Stimulated activated CD4-positive, alpha-beta T cell treated with anti-CD3 and anti-CD28 coated beads, Interleukin-2, amount 100 ng/mL, for 4 hours (primary cell): ENCODE data around the gene GTF2H2.
"Not testable (repeated sequence)": the region's sequence is repeated elsewhere in the genome, so short reads cannot be mapped to it uniquely, and the experiment has no call there.

Source experiments
- DNase-seq: peaks from one replicate; pipeline ENCODE4 v3.0.0-alpha.2; 2020; ENCODE audit warnings: low read depth

GTF2H2 gene

GRCh38 chr5:71067262-71067928 lies at the start of gene GTF2H2:
Gene GTF2H2, minus strand, starts transcription at chr5:71067676. Its CDS starts 4,913 bp downstream, at chr5:71062763.
- DNase-seq = not testable (repeated sequence)

- DNase-seq = not testable (repeated sequence)
These were observed 42.3 kb upstream of the GTF2H2 start for GRCh38 chr5:71109730-71110275.

GRCh38 chr5:71099996-71100395 lies 32.5 kb upstream of the GTF2H2 start:
- DNase-seq = not testable (repeated sequence)

- not testable (repeated sequence) for DNase-seq
These were observed 30.4 kb upstream of the GTF2H2 start for GRCh38 chr5:71097930-71098203.

GRCh38 chr5:71097173-71097929 lies 29.9 kb upstream of the GTF2H2 start:
- not testable (repeated sequence) for DNase-seq

- DNase-seq = not testable (repeated sequence)
These were observed 22.3 kb upstream of the GTF2H2 start for GRCh38 chr5:71089773-71090172.

GRCh38 chr5:71088754-71089153 lies 21.3 kb upstream of the GTF2H2 start:
- not testable (repeated sequence) for DNase-seq

- DNase-seq = not testable (repeated sequence)
These were observed 18.7 kb upstream of the GTF2H2 start for GRCh38 chr5:71086145-71086544.

GRCh38 chr5:71084280-71085063 lies 17.0 kb upstream of the GTF2H2 start:
- not testable (repeated sequence) for DNase-seq

GRCh38 chr5:71082898-71083297 lies 15.4 kb upstream of the GTF2H2 start:
- DNase-seq = not testable (repeated sequence)

- DNase-seq = not testable (repeated sequence)
These were observed 14.9 kb upstream of the GTF2H2 start for GRCh38 chr5:71082340-71082739.

- DNase-seq = not testable (repeated sequence)
These were observed 6.2 kb downstream of the GTF2H2 start for GRCh38 chr5:71061322-71061721.

GRCh38 chr5:71059426-71059825 lies 8.1 kb downstream of the GTF2H2 start:
- not testable (repeated sequence) for DNase-seq

GRCh38 chr5:71044808-71045207 lies 22.7 kb downstream of the GTF2H2 start:
- DNase-seq = not testable (repeated sequence)

GRCh38 chr5:71044128-71044527 lies 23.3 kb downstream of the GTF2H2 start:
- DNase-seq = not testable (repeated sequence)

- not testable (repeated sequence) for DNase-seq
These were observed 36.3 kb downstream of the GTF2H2 start for GRCh38 chr5:71031046-71031776.

- DNase-seq = not testable (repeated sequence)
These were observed 42.1 kb downstream of the GTF2H2 start, which contains the start of gene NAIP for GRCh38 chr5:71025289-71025953. Gene NAIP, minus strand, starts transcription at chr5:71025339. Its CDS starts 12,424 bp downstream, at chr5:71012915.

GRCh38 chr5:71020643-71021042 lies 46.8 kb downstream of the GTF2H2 start:
- DNase-seq = not testable (repeated sequence)

GRCh38 chr5:71018376-71019005 lies 49.0 kb downstream of the GTF2H2 start:
- not testable (repeated sequence) for DNase-seq

GRCh38 chr5:71014176-71014575 lies 53.3 kb downstream of the GTF2H2 start:
- DNase-seq = no peak
